GM19395 (cell line): ENCODE results near the gene PUM2.
"Not testable (repeated sequence)": the region's sequence is repeated elsewhere in the genome, so short reads cannot be mapped to it uniquely, and the experiment has no call there.

Experiments
- ATAC-seq: cut with Tn5 transposase; IDR thresholded peaks from one replicate; pipeline ENCODE4 v1.9.1; 2021; ENCODE audit warnings: mild to moderate bottlenecking, moderate library complexity; ENCODE audit not compliant: unreplicated experiment

The PUM2 gene

DNA sequence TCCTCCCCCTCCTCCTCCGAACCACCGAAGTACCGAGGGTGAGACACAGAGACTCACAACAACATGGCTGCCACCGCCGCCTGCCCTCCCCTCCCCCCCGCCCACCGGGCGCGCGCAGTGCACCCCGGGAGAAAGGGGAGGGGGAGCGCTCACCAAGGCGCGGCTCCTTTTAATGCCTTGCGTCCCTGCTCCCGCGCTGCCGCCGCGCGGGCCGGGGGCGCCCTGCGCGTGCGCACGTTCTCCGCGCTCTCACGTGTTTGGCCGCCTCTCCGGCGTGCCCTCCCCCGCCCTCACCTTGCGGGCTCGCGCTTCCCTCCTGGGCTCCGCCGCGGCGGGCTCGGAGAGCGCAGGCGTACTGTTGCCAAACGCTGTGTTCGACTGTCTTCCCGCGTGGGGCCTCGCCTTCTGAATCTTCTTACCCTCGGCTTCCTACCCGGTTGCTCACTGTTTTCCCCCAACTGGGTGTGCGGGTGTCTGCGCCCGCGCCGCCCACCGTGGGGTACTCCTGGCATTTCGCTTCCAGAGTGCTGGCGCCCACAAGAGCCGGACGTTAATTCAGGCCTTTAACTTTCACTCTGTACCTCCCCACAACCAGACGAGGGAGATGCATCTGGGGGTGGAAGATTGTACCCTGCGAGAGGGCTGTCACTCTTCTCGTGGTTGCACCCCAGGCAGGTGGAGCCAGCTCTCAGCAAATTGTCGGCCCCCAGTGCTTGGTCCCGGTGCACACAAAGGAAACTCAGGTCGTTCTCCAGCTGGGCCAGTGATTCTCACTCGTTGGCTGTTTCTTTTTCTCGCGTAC is at the start of gene PUM2:
Gene PUM2, minus strand, starts transcription at position 92 of the 802 bp plus-strand sequence. CDS start 23,484 bp downstream, outside the sequence.
- ATAC-seq = peak; percentile 85

DNA sequence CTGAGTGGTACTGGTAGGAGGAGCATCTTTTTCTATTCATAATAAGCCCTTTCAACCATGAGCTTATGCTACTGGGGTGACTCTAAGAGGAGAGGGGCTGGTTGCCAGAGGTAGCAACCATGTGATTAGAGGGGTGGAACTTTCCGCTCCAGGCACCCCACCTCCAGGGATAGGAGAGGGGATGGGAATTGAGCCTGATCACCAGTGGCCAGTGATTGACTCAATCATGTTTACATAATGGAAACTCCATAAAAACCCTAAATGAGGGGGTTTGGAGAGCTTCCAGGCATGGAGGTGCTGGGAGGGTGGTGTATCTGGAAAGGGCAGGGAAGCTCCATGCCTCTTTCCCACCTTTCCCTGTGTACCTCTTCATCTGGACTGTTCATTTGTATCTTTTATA is 49.7 kb upstream of the PUM2 start:
- ATAC-seq = no peak

- ATAC-seq = no peak
These were observed 48.4 kb upstream of the PUM2 start for GRCh38 chr2:20398956-20399567.

GRCh38 chr2:20397811-20398447 is 47.3 kb upstream of the PUM2 start:
- no peak for ATAC-seq

- ATAC-seq = no peak
These were observed 45.8 kb upstream of the PUM2 start for GRCh38 chr2:20396356-20397000.

- no peak for ATAC-seq
These were observed 43.3 kb upstream of the PUM2 start for GRCh38 chr2:20393986-20394385.

DNA sequence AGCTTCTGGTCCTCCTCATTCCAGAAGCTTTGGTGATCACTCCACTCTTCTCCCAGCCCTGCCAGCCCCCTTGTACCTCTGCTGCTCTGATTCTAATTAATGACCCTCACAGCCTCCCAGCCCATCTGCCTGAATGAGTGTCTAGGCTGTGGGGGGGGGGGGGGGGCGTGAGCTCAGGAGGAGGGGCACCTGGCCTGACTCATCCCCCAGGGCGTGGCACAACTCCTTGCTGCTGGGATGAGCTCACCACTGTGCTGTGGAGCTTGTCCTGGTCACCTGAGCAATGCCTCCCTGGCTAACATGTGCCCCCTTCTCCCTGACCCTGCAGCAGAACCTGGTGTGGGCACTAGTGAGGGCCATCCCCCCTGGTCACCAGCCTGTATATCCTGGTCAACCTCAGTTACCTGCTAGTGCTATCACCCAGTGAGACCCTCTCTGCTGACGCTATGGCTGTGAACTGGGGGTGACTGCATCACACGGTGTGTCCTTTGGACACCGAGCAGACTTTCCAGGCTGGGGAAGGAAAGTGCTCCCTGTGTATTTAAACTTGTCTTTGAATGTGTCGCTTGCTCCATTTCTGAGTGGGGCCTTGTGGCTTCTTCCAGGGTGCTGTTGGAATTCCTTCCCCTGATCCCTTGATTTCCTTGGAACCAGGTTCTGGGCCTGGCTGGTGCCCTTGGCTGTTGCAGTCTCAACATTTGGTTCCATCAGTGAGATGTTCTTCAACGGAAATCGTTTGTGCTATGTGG is 41.5 kb upstream of the PUM2 start:
- ATAC-seq = no peak

GRCh38 chr2:20390524-20391123 is 40.0 kb upstream of the PUM2 start:
- ATAC-seq = no peak

DNA sequence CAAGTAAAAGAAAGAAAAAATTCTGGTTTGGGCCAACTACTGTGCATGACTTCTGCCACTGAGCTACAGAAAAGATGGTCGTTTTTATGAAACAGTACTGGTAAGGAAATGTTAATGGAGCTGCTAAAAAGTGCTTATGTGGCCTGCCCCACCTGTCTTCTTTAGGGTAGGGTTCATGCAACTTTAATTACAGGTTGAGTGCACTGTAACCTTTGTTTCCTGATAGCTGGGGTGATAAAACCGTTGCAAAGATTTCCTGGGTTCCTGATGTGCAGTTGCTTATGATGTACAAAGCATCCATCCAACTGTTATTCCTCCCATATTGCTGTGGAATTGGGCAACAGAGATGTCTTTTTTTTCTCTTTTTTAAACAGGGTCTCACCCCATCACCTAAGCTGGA is 34.3 kb upstream of the PUM2 start:
- no peak for ATAC-seq

- no peak for ATAC-seq
These were observed 32.5 kb upstream of the PUM2 start for GRCh38 chr2:20382965-20383810.

GRCh38 chr2:20381457-20381856 is 30.8 kb upstream of the PUM2 start:
- no peak for ATAC-seq

GRCh38 chr2:20378891-20379519 is 28.4 kb upstream of the PUM2 start:
- ATAC-seq = no peak

DNA sequence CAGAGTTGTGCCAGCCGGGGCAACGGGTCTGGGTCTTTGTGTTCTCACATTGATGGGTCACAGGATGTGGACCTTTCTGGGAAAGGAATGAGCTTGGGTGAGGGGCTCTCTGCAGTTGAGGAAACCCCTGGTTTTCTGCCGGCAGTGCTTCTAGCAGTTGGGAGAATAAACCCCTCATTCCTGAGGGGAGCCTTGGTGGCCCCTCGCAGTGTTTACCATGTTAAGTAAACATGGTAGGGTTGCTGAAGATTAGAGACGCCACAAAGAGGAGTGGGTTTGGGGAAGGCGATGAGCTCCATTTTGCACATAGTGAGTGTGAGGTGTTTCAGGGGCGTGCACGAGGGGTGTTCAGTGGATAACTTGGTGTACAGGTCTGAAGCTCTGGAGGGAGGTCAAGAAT is 27.7 kb upstream of the PUM2 start:
- no peak for ATAC-seq

- no peak for ATAC-seq
These were observed 27.1 kb upstream of the PUM2 start for GRCh38 chr2:20377741-20378140.

DNA sequence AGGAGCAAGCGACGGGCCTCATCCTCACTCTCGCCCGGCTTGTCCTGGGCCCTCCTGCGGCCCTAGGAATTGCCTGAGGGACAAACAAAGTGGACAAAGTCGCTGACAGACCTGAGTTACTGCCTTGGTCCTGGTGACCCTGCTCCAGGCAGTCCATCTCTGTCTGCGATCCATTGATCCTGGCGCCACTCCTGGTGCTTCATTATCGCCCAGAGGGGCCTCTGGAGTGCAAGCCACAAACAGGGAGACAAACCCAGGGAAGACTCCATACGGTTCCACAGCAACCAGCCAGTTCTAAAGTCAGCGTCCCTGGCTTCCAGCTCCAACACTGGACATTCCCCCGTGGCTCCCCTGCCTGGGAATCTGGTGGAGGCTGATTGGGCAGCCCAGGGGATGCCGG is 24.3 kb upstream of the PUM2 start:
- ATAC-seq = not testable (repeated sequence)

GRCh38 chr2:20372896-20373640 is 22.4 kb upstream of the PUM2 start:
- no peak for ATAC-seq

DNA sequence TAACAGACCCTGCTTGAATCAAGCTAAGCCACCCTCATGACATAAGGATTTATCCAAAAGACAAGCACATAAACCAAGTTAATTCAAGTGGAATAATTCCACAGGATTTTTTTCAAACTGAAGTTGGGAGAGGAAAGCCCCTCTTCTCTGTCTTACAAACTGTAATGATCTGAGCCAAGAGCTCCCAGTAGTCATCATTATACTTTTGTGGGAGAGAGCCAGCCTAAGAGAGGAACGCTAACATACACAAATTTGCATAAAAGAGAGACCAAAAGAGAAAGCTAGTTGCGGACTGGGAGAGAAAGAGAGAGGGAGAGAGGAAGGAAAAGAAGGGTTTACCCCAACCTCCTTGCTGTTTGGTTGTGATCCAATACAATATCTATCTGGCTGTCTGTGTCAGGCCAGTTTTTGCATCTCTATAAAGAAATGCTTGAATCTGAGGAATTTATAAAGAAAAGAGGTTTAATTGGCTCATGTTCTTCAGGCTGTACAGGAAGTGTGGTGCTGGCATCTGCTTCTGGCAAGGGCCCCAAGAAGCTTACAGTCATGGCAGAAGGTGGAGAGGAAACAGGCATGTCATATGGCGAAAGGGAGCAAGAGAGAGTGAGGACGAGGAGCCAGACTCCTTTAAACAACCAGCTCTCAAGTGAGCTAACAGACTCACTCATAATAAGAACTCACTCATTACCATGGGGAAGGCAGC is 20.8 kb upstream of the PUM2 start:
- no peak for ATAC-seq

DNA sequence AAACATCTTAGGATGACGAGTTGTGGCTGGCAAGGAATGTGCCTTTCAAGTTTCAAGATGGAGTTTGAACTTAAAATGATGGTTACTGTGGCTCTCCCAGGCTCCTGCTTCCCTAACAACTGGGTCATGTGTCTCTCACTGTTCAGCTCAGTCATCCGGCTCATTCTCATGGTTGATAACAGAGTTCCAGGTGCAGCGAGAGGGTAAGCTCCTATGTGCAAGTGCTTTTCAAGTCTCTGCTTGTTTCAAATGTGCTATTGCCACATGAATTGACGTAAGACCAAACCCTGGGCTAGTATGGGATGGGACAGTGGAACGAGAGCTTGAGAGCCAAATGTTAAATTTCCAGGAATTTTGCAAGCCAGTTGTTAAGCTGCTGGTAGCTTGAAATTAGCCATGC is 19.5 kb upstream of the PUM2 start:
- no peak for ATAC-seq
